ENCODE results near the gene SPTBN1.

- TF ChIP-seq, protein P1, sequence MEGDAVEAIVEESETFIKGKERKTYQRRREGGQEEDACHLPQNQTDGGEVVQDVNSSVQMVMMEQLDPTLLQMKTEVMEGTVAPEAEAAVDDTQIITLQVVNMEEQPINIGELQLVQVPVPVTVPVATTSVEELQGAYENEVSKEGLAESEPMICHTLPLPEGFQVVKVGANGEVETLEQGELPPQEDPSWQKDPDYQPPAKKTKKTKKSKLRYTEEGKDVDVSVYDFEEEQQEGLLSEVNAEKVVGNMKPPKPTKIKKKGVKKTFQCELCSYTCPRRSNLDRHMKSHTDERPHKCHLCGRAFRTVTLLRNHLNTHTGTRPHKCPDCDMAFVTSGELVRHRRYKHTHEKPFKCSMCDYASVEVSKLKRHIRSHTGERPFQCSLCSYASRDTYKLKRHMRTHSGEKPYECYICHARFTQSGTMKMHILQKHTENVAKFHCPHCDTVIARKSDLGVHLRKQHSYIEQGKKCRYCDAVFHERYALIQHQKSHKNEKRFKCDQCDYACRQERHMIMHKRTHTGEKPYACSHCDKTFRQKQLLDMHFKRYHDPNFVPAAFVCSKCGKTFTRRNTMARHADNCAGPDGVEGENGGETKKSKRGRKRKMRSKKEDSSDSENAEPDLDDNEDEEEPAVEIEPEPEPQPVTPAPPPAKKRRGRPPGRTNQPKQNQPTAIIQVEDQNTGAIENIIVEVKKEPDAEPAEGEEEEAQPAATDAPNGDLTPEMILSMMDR (conservative IDR thresholded peaks at IDR 0.05; ENCODE audit: low read length) = no peak
- TF ChIP-seq EZH2phosphoT487 (IDR thresholded peaks at IDR 0.05; ENCODE audit: borderline replicate concordance) = no peak
Measured at GRCh38 chr2:54646170-54646927, 190.2 kb downstream of the SPTBN1 start.
